COLO668 (cell line): ENCODE results near the gene C1S.
A peak's percentile ranks its signal among the peaks of the same experiment; 100 is the strongest.
"Not testable (repeated sequence)": the region's sequence is repeated elsewhere in the genome, so short reads cannot be mapped to it uniquely, and the experiment has no call there.

Source experiments
- DNase-seq: peaks from one replicate; lab custom pipeline; 2025; ENCODE audit not compliant: unreplicated experiment; lab: John Stamatoyannopoulos, UW

The C1S gene

DNA sequence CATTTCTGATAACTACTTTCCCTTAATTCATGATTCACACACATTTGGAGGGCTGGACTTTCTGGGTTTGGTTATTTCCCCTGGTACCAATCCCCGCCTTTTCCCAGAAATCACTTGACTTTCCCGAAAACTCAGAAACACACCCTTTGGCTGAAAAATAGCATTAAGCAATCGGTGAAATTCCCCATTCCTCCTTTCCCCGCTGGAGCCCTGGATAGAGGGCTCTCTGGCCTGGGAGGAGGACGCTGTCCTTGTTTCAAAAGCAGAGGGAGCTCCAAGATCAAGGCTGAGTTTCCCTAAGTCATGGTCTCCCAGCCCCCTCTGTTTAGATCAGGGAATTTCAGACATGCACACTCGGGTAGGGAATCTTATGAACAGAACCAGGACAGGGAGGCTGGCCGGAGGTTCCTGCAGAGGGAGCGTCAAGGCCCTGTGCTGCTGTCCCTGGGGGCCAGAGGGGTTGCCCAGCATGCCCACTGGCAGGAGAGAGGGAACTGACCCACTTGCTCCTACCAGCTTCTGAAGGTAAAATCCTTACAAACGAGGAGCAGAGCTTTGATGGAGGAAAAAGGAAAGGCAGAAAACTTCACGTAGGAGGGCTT is at the start of gene C1S:
Gene C1S (plus strand): TSS at position 366 of the 602 bp plus-strand sequence. CDS start 1,195 bp downstream, outside the sequence.
- DNase-seq, result no peak

- DNase-seq, result not testable (repeated sequence)
These were observed 49.1 kb upstream of the C1S start for GRCh38 chr12:7011398-7011797.

DNA sequence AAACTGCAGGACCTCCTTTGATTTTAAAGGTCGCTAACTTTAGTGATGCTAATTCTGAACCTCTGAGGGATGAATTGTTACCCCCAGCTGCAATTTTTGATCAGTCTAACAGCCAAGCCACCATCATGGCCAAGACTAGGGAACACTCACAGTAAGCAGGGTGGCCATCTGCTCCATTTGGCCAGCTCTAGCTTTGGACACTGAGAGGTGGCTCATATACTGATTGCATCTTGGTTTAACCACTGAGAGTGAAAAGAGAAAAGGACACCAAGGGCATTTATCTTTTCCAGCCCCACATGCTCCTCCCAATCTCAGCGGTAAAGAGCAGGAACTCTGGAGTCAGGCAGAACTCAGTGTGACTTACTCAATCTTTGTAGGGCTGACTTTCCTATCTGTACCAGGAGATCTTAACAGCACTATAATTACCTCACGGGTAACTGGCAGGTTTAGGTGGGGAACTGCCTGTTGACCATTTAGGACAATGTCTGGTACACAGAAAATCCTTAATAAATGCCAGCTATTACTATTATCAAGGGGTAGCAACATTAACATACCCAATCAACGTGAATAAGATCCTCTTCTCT is 48.4 kb upstream of the C1S start:
- DNase-seq, result no peak

DNA sequence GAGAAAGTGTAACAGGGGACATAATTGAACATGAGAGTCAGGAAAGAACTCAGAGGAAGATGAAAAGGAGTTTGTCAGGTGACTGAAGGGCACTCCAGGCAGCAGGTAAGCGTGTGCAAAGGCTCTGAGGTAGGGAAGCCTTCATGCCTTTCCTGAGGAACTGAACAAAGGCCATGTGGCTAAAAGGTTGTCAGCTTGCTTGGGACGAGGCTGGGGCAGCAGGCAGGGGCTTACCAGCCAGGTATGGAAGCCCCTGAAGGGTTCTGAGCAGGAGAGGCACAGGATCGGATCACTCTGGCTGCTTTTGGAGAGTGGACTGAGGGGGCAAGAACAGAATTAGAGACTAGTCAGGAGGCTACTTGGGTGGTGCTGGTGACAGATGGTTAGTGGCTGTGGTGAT is 47.4 kb upstream of the C1S start:
- DNase-seq, result no peak

DNA sequence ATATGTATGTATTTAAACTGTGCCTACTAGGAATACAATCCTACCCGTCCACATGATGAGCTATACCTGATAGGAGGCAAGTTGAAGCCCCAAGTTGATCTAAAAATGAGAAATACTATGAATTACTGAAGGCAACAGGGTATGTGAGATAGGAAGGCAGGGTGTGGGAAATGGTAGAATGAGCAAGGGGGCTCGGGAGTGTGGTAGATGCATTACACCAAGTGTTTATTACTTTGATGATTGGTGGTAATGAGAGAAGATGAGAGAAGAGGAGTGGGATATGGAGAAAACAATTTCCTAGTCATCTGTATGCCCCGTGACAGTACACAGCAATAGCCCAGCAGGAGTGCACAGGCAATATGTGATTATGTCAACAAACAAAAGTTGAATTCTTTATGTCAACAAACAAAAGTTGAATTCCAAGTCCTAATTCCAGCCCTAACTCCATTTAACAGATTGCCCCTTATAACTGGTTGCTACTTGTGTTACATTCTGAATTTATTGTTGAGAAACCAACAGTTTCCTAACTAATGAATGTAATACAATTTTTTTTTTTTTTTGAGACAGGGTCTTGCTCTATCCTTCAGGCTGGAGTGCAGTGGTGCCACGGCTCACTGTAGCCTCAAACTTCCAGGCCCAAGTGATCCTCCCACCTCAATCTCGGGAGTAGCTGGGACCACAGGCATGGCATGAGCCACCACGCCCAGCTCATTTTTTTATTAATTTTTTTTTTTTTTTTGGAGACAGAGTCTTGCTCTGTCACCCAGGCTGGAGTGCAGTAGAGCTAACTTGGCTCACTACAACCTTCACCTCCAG is 44.8 kb upstream of the C1S start:
- no peak for DNase-seq

DNA sequence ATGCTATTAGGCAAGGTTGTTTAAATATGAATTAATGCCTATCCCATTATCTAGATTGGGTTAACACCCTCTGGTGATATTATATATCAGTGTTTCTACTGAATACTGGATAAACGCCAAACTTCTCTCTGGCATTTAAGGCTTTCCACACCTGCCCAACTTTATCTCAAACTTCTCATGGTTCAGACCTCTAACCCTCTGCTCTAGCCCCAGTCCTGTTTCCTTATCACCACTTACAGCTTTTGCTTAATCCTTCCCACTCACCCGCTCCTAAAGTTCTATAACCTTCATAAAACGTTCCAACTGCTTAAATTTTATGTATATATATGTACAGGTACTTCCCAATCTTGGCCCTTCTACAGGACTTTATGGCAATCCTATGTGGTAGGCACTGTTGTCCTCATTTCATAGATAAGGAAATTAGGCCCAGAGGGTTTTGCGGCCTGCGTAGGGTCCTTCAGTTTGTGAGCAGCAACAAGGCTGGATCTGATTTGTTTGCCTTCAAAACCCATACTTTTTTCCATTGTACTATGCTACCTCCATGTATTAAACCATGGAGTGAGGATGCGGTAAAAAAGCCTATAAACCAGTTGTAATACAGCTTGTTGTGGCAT is 43.5 kb upstream of the C1S start:
- no peak for DNase-seq

GRCh38 chr12:7017870-7018349 is 42.6 kb upstream of the C1S start:
- no peak for DNase-seq

- DNase-seq, result peak; percentile 96
These were observed 42.0 kb upstream of the C1S start, which contains the start of gene LPCAT3 for GRCh38 chr12:7018350-7019042. Gene LPCAT3, minus strand, starts transcription at chr12:7018476. Its CDS starts 52 bp downstream, at chr12:7018424.

GRCh38 chr12:7019043-7019569 is 41.4 kb upstream of the C1S start:
- no peak for DNase-seq

DNA sequence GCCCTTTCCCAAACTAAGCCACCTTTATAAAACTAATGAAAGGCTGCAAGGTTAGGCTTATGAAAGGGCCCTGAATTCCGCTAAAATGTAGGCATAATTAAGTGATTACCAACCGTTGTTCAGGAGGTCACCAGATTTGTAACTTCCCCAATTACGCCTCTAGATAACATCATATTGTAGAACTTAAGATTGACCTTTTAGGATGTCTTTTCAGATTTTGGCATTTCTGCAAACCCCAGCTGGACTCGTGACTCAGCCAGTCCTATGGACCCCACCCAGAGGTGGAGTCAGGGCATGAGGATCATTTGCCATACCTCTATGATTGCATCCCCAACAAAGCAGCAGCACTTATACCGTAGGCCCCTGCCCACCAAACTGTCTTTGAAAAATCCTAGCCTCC is 38.6 kb upstream of the C1S start:
- DNase-seq, result no peak

DNA sequence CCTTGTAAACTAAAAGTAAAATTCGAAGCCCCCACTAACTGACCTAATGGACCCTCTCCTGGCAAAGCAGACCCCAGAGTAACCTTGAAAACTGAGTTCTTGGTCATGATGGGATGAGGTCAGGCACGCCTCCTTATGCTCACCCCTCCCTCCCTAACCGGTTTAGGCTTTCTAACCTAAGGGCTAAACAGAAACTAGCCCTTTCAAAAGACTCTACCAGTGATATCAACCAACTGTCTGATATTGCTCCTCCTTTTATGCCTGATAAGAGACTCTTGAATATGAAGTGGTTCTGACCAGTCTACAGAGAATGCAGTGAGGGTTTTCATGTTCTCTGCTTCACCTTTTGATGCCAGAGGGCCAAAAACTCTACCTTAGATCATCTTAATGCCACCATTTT is 37.4 kb upstream of the C1S start:
- no peak for DNase-seq

- no peak for DNase-seq
These were observed 33.7 kb upstream of the C1S start for GRCh38 chr12:7026854-7027253.

DNA sequence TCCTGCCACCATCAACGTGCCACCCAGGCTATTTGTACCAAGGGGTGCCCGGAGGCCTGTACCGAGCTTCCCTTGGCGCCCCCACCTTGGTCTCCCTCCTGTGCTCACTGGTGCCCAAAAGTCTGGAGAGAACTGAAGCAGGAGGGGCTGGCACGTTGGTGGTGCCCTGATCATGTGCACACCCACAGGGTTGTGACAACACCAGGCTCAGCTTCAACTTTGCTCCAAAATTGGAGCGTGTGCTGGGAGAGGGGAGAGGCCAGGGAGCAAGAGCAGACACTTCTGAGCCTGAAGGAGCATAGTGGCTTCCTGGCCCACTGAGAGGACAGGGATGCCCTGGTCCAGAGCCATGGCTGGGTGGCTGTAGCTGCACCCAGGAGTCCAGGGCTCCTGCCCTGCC is 29.2 kb upstream of the C1S start:
- DNase-seq, result no peak

GRCh38 chr12:7032990-7033389 is 27.5 kb upstream of the C1S start:
- DNase-seq, result no peak

DNA sequence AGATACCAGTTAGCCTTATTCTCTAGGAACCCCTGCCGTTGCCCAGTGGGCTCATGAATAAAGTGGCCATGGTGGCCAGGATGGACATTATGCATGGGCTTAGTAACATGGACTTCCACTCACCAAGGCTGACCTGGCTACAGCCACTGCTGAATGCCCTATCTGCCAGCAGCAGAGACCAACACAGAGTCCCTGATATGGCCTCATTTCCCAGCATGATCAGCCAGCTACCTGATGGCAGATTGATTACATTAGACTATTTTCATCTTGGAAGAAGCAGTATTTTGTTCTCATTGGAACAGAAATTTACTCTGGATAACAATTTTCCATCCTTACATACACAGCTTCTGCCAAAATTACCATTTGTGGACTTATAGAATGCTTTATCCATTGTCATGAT is 26.1 kb upstream of the C1S start:
- DNase-seq, result no peak

DNA sequence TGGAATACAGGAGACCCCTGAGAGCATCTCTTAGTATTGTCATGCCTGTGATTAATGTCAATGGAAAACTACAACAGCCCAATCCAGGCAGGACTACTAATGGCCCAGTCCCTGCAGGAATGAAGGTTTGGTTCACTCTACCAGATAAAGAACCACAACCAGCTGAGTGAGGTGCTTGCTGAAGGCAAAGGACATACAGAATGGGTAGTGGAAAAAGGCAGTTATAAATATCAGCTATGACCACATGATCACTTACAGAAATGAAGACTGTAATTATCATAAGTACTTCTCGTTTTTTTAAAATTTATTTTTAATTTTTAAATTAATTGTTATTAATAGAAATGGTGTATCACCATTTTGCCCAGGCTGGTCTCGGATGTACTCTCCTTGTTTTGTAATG is 25.1 kb upstream of the C1S start:
- DNase-seq, result no peak

- DNase-seq, result not testable (repeated sequence)
These were observed 23.1 kb upstream of the C1S start for GRCh38 chr12:7037411-7037810.

- DNase-seq, result no peak
These were observed 21.9 kb upstream of the C1S start for GRCh38 chr12:7038591-7038990.

- no peak for DNase-seq
These were observed 21.1 kb upstream of the C1S start for GRCh38 chr12:7039403-7039802.

DNA sequence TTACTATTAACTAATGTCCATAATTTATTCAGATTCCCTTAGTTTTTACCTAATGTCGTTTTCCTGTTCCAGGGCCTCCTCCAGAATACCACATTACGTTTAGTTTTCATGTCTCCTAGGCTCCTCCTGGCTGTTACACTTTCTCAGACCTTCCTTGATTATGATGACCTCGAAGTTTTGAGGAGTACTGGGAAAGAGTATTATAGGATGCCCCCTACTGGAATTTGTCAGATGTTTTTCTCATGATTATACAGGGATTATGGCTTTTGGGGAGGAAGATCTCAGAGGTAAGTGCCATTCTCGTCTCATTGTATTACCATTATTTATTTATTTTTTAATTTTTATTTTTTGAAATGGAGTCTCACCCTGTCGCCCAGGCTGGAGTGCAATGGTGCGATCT is 17.7 kb upstream of the C1S start:
- DNase-seq, result no peak

DNA sequence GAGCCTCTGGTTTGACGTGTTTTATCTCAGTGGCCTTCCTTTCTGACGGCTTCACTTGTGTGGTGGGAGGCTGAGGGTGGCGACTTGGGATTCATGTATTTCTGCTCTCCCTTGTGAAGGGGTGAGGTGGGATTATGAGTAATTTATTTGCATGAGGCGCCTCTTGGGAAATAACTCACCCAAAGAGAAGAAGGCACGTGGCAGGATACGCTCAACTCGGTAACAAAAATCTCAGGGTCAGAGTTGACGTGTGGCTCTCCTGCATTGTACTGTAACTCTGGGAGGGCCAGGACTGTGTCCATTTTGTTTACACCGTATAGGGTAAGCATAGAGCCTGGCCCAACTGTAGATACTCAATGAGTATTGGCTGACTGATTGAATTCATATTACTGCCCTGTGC is 14.6 kb upstream of the C1S start:
- no peak for DNase-seq
